OCI-LY3 (cell line): Measurements from ENCODE around the gene ISX.

ENCODE experiments used
- H2AFZ ChIP-seq: fragments of 200-600, 300-600 bp; shearing (Covaris generic); 2 replicates; pipeline ENCODE4 v1.6.0; 2014; ENCODE audit warnings: antibody characterized with exemption, low read depth, low read length
- H3K27ac ChIP-seq: fragments of 200-600, 300-600 bp; sonication (generic); 2 replicates; pipeline ENCODE4 v1.5.1; 2014; ENCODE audit warnings: mild to moderate bottlenecking, low read length, moderate library complexity, mixed read lengths
- H3K27me3 ChIP-seq: fragments of 200-600, 300-600 bp; sonication (generic); 2 replicates; pipeline ENCODE4 v1.6.1; 2014; ENCODE audit warnings: low read depth, low read length, mixed read lengths
- H3K36me3 ChIP-seq: fragments of 200-600, 300-600 bp; sonication (generic); replicated peaks from 2 replicates; pipeline ENCODE3; 2014; ENCODE audit warnings: low read depth, low read length, mixed read lengths
- H3K4me1 ChIP-seq: fragments of 300-600, 200-600 bp; sonication (generic); 2 replicates; pipeline ENCODE4 v1.6.1; 2014; ENCODE audit warnings: low read length, mixed read lengths
- H3K4me2 ChIP-seq: fragments of 200-600, 300-600 bp; sonication (generic); 2 replicates; pipeline ENCODE4 v1.6.1; 2014; ENCODE audit warnings: low read length, mixed read lengths
- H3K4me3 ChIP-seq: fragments of 300-600, 200-600 bp; sonication (generic); 2 replicates; pipeline ENCODE4 v1.5.1; 2014; ENCODE audit warnings: antibody characterized with exemption, mild to moderate bottlenecking, low read length, moderate library complexity
- H3K79me2 ChIP-seq: fragments of 300-600, 200-600 bp; shearing (Covaris generic); 2 replicates; pipeline ENCODE4 v1.6.1; 2014; ENCODE audit warnings: mild to moderate bottlenecking, low read length, mixed read lengths
- H3K9ac ChIP-seq: fragments of 300-600, 200-600 bp; shearing (Covaris generic); 2 replicates; pipeline ENCODE4 v1.6.0; 2014; ENCODE audit warnings: mild to moderate bottlenecking, low read length, moderate library complexity
- H3K9me3 ChIP-seq: fragments of 200-600, 300-600 bp; shearing (Covaris generic); 2 replicates; pipeline ENCODE4 v1.6.1; 2014; ENCODE audit warnings: low read length, mixed read lengths; ENCODE audit not compliant: insufficient read depth
- H4K20me1 ChIP-seq: fragments of 200-600, 300-600 bp; sonication (generic); 2 replicates; pipeline ENCODE4 v1.6.1; 2016; ENCODE audit warnings: low read length, mixed read lengths; ENCODE audit not compliant: insufficient read depth
- CTCF ChIP-seq: fragments of 200-600, 300-600 bp; sonication (generic); IDR thresholded peaks from 2 replicates; pipeline ENCODE4 v1.5.1; 2014; ENCODE audit warnings: antibody characterized with exemption, low read length, low read depth
- EZH2phosphoT487 ChIP-seq: fragments of 200-600 bp; shearing (Covaris generic); IDR thresholded peaks from 2 replicates; pipeline ENCODE4 v1.6.1; 2018; ENCODE audit warnings: antibody characterized with exemption, mixed run types, low read depth

ISX gene

GRCh38 chr22:35032571-35032970 lies 33.4 kb upstream of the ISX start:
- Histone ChIP-seq H3K4me2 (no peak overlapping the region), H3K9ac (no peak overlapping the region), H3K27me3 (no peaks in the 10 kb centered on the region), H3K36me3 (no peaks in the 10 kb centered on the region), H2AFZ (no peak overlapping the region), H3K27ac (no peak overlapping the region), H4K20me1 (no peaks in the 10 kb centered on the region), H3K9me3 (no peaks in the 10 kb centered on the region), H3K79me2 (no peaks in the 10 kb centered on the region), H3K4me3 (no peak overlapping the region), H3K4me1 (no peaks in the 10 kb centered on the region)
- TF ChIP-seq CTCF (no peak), EZH2phosphoT487 (no peak)

- Histone ChIP-seq H2AFZ (no peak overlapping the region), H3K27me3 (no peaks in the 10 kb centered on the region), H3K4me1 (no peaks in the 10 kb centered on the region), H3K79me2 (no peaks in the 10 kb centered on the region), H4K20me1 (no peaks in the 10 kb centered on the region), H3K36me3 (no peaks in the 10 kb centered on the region), H3K4me2 (no peak overlapping the region), H3K27ac (no peak overlapping the region), H3K9ac (no peak overlapping the region), H3K9me3 (no peaks in the 10 kb centered on the region), H3K4me3 (no peak overlapping the region)
- no peak for TF ChIP-seq CTCF
- no peak for TF ChIP-seq EZH2phosphoT487
These were observed 32.2 kb upstream of the ISX start for GRCh38 chr22:35033635-35034296.

GRCh38 chr22:35034963-35035362 lies 31.0 kb upstream of the ISX start:
- no peak overlapping the region for H3K9ac ChIP-seq
- H3K4me2 ChIP-seq: no peak overlapping the region
- H3K36me3 ChIP-seq: no peaks in the 10 kb centered on the region
- H3K27ac ChIP-seq: no peak overlapping the region
- H3K79me2 ChIP-seq: no peaks in the 10 kb centered on the region
- H3K4me3 ChIP-seq: no peak overlapping the region
- TF ChIP-seq EZH2phosphoT487: no peak
- TF ChIP-seq CTCF: no peak
- H4K20me1 ChIP-seq: no peaks in the 10 kb centered on the region
- H3K4me1 ChIP-seq: no peaks in the 10 kb centered on the region
- no peaks in the 10 kb centered on the region for H3K9me3 ChIP-seq
- no peak overlapping the region for H2AFZ ChIP-seq
- H3K27me3 ChIP-seq: no peaks in the 10 kb centered on the region

GRCh38 chr22:35037089-35037488 lies 28.9 kb upstream of the ISX start:
- Histone ChIP-seq H3K4me3 (no peak overlapping the region), H3K27ac (no peak overlapping the region), H3K36me3 (no peaks in the 10 kb centered on the region), H4K20me1 (no peaks in the 10 kb centered on the region), H3K9me3 (no peaks in the 10 kb centered on the region), H3K9ac (no peak overlapping the region), H3K27me3 (no peaks in the 10 kb centered on the region), H3K4me1 (peaks cover 4% of the 10 kb centered on the region; the same call in 1 of the 2 replicates), H3K4me2 (no peak overlapping the region), H3K79me2 (no peaks in the 10 kb centered on the region), H2AFZ (no peak overlapping the region)
- TF ChIP-seq CTCF (peak; percentile 61), EZH2phosphoT487 (no peak)
